ENCODE results near the gene TRIM42. TPM values are rescaled to one million over a fixed set of nuclear protein-coding genes. Genes with fewer than 3 reads are reported as not detected.

The TRIM42 gene
- total RNA-seq, 3 donors from 2014 or later = not detected

DNA sequence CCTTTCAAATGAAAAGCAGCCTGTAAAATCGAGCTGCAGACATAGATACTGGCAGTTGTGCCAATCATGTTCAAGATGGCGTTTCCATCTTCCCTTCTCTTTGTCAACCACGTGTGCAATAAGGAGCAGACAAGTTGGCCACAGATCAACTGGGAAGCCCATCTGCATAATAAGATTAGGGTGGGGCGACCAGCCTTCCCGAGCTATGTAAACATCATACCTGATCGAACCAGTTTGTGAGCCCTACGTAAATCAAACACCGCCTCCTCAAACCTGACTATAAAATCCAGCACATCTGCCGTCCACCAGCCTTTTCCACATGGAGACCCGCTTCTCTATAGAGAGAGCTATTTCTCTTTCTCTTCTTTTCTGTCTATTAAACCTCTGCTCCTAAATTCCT, 37.2 kb downstream of the TRIM42 start:
- no peaks in the 10 kb centered on the region for H3K9me3 ChIP-seq
- TF ChIP-seq POLR2AphosphoS5 (IDR thresholded peaks at IDR 0.05) (no peak), POLR2A (IDR thresholded peaks at IDR 0.05) (no peak)
- TF ChIP-seq, protein P1, sequence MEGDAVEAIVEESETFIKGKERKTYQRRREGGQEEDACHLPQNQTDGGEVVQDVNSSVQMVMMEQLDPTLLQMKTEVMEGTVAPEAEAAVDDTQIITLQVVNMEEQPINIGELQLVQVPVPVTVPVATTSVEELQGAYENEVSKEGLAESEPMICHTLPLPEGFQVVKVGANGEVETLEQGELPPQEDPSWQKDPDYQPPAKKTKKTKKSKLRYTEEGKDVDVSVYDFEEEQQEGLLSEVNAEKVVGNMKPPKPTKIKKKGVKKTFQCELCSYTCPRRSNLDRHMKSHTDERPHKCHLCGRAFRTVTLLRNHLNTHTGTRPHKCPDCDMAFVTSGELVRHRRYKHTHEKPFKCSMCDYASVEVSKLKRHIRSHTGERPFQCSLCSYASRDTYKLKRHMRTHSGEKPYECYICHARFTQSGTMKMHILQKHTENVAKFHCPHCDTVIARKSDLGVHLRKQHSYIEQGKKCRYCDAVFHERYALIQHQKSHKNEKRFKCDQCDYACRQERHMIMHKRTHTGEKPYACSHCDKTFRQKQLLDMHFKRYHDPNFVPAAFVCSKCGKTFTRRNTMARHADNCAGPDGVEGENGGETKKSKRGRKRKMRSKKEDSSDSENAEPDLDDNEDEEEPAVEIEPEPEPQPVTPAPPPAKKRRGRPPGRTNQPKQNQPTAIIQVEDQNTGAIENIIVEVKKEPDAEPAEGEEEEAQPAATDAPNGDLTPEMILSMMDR (IDR thresholded peaks at IDR 0.05) = no peak
- DNase-seq (ENCODE audit: low spot score in 2 of 2) = no peak
- no peaks in the 10 kb centered on the region for H3K27me3 ChIP-seq
- H3K36me3 ChIP-seq = no peaks in the 10 kb centered on the region
- intact Hi-C loops (cut with DNase I; ENCODE audit: low total_unique reads) = no loop called here
- no peaks in the 10 kb centered on the region for H3K4me1 ChIP-seq
- no peak overlapping the region for H3K4me3 ChIP-seq
- no peak overlapping the region for H3K27ac ChIP-seq

DNA sequence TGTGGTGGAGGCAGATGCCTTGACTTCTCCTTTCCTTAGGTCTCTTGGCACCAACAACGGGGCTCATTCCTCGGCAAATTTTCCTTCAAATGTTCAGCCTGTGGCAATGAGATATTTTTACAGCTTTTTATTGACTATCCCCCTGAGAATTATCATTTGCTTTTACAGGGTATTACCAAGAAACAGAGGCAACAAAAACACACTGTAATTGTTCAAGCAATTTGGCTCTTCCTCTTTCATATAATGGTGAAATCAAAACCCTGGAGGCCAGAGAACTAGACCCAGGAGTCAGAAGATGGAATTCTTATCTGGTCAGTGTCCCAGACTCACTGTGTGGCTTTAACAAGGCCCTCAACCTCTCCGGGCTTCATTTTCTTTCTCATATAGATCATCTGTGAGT, 40.1 kb downstream of the TRIM42 start:
- intact Hi-C loops (cut with DNase I; ENCODE audit: low total_unique reads) = no loop called here
- H3K27ac ChIP-seq = peak overlapping the region in 1 of 2 donors; percentile 61
- no peaks in the 10 kb centered on the region for H3K9me3 ChIP-seq
- H3K36me3 ChIP-seq = no peaks in the 10 kb centered on the region
- TF ChIP-seq, protein P1 (IDR thresholded peaks at IDR 0.05) = no peak
- TF ChIP-seq POLR2A (IDR thresholded peaks at IDR 0.05) (no peak), POLR2AphosphoS5 (IDR thresholded peaks at IDR 0.05) (no peak)
- H3K4me1 ChIP-seq = no peaks in the 10 kb centered on the region
- H3K27me3 ChIP-seq = no peaks in the 10 kb centered on the region
- DNase-seq (ENCODE audit: low spot score in 2 of 2) = no peak
- no peak overlapping the region for H3K4me3 ChIP-seq

DNA sequence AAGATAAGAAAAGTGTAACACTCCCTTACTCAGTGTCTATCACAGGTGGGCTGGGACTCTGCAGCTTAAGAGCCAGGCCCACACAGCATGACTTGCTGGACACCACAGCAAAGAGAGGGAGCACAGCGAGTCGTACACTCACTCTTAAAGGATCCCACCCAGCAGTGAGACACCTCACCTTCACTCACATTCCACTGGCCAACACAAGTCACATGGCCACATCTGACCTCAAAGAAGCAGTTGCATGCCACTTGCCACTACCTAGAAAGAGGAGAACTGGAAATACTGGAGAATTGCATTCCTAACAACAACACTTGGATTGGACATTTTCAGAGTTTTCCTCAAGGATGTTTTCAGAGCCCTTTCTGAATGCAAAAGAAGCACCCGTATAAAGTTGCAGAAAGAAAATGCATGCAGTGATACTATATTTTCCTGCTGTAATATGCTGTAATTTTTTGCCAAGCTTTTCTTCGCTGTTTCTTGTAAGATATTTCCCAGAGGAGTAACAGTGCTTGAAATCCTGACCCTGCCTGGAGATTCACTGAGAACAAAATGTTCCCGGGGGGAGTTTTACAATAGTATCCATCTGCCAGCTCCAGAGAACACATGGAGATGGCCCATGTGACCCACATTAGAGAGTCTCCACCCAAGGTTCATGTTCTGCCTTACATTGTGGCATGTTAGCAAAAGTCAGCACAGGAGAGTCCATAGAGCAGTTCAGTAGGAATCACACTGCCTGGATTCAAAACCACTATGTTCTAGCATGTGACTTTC, 42.2 kb downstream of the TRIM42 start:
- peak in 1 of 2 donors; percentile 19 for DNase-seq (ENCODE audit: low spot score in 2 of 2)
- peak overlapping the region; percentile 31 to 86 for H3K27ac ChIP-seq
- no peak overlapping the region for H3K4me3 ChIP-seq
- H3K36me3 ChIP-seq = no peaks in the 10 kb centered on the region
- H3K4me1 ChIP-seq = no peaks in the 10 kb centered on the region
- no peaks in the 10 kb centered on the region for H3K27me3 ChIP-seq
- TF ChIP-seq, protein P1 (IDR thresholded peaks at IDR 0.05) = no peak
- TF ChIP-seq POLR2AphosphoS5 (IDR thresholded peaks at IDR 0.05) = peak in 1 of 3 donors; percentile 93
- no peak for TF ChIP-seq POLR2A (IDR thresholded peaks at IDR 0.05)
- H3K9me3 ChIP-seq = no peaks in the 10 kb centered on the region
- intact Hi-C loops (cut with DNase I; ENCODE audit: low total_unique reads) = no loop called here

DNA sequence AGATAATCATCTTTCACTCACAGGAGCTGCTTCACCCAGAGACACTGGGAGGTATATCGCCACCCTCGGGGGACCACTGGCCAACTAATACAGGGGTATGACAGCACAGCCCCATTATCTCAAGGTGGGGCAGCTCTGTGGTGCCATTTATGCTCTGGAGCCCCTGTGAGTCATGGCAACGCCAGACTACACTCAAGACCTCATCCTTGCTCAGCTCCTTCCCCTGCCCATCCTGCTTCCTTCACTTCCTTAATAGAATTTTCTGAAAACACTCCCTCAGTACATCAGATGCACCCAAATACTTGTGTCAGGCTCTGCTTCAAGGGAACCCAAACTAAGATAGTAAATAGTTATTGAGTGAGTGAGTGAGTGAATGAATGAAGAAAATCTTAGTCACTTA, 45.7 kb downstream of the TRIM42 start:
- no peak for TF ChIP-seq POLR2A (IDR thresholded peaks at IDR 0.05)
- TF ChIP-seq, protein P1 (IDR thresholded peaks at IDR 0.05) = no peak
- TF ChIP-seq POLR2AphosphoS5 (IDR thresholded peaks at IDR 0.05) = no peak
- intact Hi-C loops (cut with DNase I; ENCODE audit: low total_unique reads) = no loop called here
- Histone ChIP-seq H3K4me3 (no peak overlapping the region), H3K27me3 (no peaks in the 10 kb centered on the region), H3K9me3 (no peaks in the 10 kb centered on the region), H3K4me1 (no peaks in the 10 kb centered on the region), H3K36me3 (no peaks in the 10 kb centered on the region), H3K27ac (no peak overlapping the region)
- DNase-seq (ENCODE audit: low spot score in 2 of 2) = no peak

All from breast epithelium (tissue), 4 donors.